GM12891 (cell line): ENCODE measurements around the gene TNKS1BP1.

Experiments
- PAX5 ChIP-seq: IDR thresholded peaks from 2 replicates; pipeline ENCODE4 v1.6.1; 2011; ENCODE audit warnings: low read length, moderate library complexity, mild to moderate bottlenecking; ENCODE audit not compliant: insufficient read depth, severe bottlenecking
- POLR2A ChIP-seq: IDR thresholded peaks from 2 replicates; pipeline ENCODE4 v1.6.1; 2011; ENCODE audit warnings: low read depth, low read length, control low read depth
- TAF1 ChIP-seq: IDR thresholded peaks from 2 replicates; pipeline ENCODE4 v1.6.1; 2011; ENCODE audit warnings: low read depth, low read length, control low read depth

DNA sequence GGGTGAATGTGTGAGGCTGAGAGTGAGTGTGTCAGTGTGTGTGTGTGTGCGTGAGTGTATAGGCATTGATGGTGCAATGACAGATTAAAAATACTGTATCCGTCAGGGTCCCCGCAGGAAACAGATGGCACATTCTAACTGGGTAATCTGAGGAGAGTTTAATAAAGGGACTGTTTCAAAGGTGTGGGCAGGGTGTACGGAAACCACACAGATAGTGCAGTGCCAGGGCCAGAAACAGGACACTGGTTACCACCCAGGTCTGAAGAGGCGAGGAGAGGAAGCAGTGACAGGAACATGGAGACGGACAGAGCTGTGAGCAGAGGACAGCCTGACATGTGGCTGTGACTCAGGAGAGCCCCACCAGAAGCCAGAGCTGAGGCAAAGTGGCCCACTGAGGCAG lies 29.9 kb upstream of the TNKS1BP1 start:
- TF ChIP-seq TAF1, result no peak
- no peak for TF ChIP-seq POLR2A
- TF ChIP-seq PAX5, result no peak
